ENCODE data around the gene CYSLTR2.

DNA sequence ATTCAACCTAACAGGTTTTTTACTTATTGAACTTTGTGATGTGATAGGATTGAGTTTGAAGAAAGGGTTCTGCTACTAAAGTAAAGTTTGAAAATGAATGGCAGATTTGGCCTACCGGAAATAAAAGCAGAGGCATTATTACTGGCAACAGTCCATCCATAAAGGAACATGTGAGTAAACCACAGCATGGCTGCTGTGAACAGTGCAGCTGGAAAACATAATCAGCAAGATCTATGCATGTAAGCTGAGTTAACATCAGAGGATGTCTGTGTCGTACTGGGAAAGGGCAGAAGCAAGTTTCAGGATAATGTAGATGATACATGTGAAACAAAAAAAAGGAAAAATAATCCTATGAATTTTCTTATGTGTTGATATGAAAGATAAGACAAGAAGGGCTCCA lies 87.6 kb downstream of the CYSLTR2 start:
- TF ChIP-seq, protein P1, sequence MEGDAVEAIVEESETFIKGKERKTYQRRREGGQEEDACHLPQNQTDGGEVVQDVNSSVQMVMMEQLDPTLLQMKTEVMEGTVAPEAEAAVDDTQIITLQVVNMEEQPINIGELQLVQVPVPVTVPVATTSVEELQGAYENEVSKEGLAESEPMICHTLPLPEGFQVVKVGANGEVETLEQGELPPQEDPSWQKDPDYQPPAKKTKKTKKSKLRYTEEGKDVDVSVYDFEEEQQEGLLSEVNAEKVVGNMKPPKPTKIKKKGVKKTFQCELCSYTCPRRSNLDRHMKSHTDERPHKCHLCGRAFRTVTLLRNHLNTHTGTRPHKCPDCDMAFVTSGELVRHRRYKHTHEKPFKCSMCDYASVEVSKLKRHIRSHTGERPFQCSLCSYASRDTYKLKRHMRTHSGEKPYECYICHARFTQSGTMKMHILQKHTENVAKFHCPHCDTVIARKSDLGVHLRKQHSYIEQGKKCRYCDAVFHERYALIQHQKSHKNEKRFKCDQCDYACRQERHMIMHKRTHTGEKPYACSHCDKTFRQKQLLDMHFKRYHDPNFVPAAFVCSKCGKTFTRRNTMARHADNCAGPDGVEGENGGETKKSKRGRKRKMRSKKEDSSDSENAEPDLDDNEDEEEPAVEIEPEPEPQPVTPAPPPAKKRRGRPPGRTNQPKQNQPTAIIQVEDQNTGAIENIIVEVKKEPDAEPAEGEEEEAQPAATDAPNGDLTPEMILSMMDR (conservative IDR thresholded peaks at IDR 0.05), result no peak
- no peak for TF ChIP-seq ZFX (IDR thresholded peaks at IDR 0.05)
